GM19395 (cell line): ENCODE measurements around the gene ANKRD13D.
"Not testable (repeated sequence)": the region's sequence is repeated elsewhere in the genome, so short reads cannot be mapped to it uniquely, and the experiment has no call there.

ENCODE experiments used
- ATAC-seq: cut with Tn5 transposase; IDR thresholded peaks from one replicate; pipeline ENCODE4 v1.9.1; 2021; ENCODE audit warnings: mild to moderate bottlenecking, moderate library complexity; ENCODE audit not compliant: unreplicated experiment

Gene ANKRD13D

DNA sequence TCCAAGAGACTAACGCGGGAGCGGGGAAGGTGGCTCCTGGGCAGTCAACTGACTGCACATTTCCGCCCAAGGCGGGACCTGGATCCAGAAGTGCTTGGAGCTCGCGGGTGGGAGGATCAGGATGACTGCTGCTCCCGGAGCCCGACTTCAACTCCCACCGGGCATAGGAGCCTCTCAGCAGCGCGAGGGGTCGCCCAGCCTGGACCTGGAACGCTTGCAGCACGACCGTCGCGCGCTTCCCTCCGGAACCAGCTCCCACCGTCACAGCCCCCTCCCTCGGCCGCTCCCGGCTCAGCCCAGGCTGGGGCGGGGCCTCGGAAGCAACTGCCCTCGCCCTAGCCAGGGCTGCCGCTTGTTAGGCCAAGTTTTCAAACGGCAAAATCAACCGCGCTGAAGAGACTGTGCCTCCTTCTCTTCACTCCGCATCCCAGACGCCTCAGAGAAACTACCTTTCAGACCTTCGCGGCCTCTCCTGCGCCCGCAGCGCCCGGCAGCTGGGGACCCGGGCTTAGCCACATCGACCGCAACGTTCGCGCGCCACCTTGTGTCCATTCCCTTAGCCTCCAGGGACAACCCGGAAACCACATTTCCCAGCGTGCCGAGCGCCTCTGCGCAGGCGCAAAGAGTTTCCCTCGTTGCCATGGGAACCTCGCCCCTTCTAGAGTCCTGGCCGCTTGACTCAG is 28.2 kb downstream of the ANKRD13D start:
- peak; percentile 74 for ATAC-seq

DNA sequence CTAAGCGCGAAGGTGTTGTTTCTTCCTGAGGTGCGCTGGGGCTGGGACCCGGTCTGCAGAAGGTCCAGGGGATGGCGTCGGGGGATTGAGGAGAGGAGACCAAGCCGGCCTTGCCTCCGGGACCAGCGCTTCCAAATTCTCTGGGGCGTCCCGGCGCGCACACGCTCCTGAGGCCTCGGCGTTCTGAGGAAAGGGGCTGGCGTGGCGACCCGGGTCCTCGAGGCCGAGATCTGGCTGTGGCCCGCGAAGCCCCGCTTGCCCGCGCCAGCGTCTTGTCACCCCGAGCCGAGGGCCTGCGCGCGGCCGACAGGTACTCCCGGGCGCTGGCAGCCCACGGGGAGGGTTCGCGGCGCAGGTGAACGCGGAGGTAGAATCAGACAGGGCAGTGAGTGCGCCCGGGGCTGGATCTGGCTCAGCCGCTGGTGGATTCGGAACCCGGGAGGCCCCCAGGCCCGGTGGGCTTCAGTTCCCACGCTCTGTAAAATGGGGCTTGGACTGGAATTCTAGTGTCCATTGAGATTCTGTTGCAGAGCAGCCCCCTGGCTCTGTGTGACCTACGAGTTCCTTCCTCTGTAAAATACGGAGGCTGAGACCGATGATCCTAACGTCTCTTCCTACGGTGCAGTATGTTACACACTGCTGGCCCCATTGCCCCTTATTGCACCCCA is 28.9 kb downstream of the ANKRD13D start:
- ATAC-seq: peak; percentile 7

DNA sequence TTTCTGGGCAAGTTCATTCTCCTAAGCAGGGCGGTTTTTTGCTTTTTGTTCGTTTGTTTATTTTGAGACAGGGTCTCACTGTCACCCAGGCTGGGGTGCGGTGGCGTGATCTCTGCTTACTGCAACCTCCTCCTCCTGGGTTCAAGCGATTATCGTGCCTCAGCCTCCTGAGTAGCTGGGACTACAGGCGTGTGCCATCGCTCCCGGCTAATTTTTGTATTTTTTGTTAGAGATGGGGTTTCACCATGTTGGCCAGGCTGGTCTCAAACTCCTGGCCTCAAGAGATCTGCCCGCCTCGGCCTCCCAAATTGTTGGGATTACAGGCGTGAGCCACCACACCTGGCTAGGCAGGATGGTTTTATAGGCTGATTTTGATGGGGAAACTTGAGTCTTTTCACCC is 29.8 kb downstream of the ANKRD13D start:
- not testable (repeated sequence) for ATAC-seq

DNA sequence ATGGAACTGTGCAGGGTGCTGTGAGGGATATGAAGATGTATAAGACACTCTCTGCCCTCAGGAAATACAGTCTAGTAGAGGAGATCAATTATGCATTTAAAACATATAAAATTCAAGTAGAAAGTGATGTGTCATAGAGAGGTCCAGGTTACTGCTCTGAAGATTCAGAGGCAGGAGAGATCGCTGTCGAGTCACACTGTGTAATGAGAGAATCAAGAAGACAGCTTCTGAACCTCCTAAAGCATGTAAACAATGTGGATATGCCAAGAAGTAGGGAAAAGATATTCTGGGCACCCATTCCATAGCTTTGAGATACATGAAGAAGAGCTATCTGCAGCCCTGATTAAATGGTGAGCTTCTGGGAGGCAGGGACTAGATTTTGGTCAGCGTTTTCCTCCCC is 30.9 kb downstream of the ANKRD13D start:
- no peak for ATAC-seq

DNA sequence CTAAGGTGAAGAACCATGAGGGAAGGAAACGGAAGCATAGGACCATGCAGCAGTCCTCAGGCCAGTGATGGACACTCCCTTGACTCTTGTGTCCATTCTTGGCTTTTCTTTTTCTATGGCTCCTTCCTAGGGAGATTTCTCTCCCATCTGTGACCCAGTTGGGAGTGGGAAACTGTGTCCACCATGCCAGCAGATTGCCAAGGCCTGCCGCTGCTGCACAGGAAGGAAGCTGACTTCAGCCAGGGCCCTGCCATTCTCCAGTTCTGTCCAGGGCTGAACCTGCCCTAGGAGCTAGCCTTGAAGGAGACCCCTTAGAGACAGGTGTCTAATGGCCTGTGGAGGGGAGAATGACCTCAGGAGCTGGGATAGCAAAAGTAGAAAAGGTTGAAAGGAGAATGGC is 31.6 kb downstream of the ANKRD13D start:
- no peak for ATAC-seq

DNA sequence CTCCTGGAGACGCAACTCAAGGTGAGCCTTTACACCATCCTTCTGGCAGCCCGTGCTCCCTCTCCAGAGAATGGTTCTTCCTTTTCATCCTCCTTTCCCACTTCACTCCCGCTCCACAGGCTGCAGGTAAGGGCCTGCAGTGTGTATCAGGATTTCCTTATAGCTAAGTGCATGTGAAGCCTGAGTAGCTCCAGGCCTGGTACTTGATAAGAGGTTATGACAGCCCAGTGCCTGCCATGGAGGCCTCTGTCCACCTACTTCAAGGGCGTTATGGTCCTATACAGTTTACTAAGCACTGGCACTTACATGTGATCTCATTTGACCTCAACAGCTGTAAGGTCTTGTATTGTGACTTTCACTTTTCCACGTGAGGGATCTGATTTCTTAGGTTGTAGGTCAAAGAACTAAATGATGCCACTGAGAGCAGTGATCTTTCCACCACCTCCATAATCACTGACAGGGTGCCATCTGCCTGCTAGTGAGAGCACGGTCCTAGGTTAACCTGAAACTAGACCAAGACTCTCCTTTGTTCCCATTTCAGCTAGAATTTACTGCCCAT is 32.3 kb downstream of the ANKRD13D start:
- ATAC-seq: no peak

DNA sequence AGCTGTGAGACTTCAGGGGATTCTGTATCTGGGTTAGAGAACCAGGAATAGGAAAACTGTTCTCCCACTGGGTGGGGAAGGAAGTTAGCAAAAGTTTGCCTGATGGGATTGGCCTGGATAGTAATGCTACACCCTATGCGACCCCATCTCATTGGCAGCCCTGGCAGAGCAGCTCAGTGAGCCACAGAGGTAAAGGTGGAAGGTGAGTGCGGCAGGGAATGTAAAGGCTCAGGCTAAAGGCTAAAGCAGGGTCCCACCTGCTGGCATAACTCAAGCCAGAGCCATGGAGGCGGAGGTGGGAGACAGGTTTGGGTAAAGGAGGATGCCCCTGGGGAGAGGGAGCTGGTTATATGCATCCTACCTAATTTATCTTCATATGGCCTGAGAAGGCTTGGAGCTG is 32.9 kb downstream of the ANKRD13D start:
- ATAC-seq: no peak

DNA sequence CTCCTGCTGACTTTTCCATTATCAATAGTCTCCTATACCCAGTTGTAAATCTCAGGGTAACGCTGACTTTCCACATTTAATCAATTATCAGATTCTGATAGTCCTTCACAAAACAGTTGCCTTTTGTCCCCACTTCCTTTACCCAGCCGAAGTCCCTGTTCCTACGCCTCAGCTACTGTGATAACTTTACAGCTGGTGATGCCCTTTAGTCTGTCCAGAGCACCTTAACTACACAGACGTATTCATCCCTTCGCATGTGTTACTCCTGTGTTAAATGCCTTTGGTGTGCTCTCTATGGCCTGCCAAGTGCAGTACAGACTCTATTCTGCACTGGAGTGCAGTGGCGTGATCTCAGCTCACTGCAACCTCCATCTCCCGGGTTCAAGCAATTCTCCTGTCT is 34.4 kb downstream of the ANKRD13D start:
- no peak for ATAC-seq

DNA sequence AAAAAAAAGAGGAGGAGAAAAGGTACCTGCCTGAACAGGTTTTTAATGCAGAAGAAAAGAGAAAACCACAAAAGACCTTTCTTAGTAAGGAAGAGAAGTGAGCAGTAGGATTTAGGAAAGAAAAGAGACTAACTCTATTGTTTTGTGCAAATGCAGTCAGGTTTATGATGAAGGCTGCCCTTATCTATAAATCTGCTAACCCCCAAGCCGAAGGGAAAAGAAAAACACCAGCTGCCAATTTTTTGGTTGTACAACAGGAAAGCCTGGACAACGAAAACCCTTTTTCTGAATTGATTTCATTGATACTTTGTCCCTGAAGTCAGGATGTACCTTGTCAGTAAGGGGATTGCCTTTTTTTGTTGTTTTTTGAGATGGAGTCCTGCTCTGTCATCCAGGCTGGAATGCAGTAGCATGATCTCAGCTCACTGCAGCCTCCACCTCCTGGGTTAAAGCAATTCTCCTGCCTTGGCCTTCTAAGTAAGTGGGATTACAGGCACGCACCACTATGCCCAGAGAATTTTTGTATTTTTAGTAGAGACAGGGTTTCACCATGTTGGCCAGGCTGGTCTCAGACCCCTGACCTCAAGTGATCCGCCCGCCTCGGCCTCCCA is 43.1 kb downstream of the ANKRD13D start:
- ATAC-seq: no peak

DNA sequence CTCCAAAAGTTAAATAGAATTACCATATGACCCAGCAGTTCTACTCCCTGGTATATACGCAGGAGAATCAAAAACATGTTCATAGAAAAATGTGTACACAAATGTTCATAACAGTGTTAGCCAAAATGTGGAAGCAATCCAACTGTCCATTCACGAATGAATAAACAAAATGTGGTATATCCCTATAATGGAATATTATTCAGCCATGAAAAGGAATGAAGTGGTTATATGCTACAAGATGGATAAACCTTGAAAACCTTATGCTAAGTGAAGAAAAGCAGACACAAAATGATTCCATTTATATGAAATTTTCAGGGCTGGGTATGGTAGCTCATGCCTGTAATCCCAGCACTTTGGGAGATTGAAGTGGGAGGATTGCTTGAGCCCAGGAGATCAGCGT is 48.2 kb downstream of the ANKRD13D start:
- no peak for ATAC-seq

DNA sequence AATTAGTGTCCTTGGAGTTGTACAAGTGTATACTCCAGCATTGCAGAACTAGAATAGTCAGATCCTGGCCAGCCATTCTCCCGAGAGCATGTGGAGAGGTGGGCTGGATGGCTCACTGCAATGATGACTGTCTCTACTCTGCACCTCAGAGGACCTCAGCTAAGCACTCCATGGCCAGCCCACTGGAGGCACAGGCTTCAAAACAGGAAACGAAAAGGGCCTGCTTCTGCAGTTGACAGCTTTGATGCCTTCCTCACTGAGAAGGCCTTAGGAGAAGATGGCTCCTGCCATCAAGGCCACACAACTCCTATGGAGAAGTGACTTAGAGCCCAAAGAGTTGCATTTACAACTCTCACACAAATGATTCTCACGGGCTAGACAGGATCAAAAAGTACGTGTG is 55.2 kb downstream of the ANKRD13D start:
- no peak for ATAC-seq

DNA sequence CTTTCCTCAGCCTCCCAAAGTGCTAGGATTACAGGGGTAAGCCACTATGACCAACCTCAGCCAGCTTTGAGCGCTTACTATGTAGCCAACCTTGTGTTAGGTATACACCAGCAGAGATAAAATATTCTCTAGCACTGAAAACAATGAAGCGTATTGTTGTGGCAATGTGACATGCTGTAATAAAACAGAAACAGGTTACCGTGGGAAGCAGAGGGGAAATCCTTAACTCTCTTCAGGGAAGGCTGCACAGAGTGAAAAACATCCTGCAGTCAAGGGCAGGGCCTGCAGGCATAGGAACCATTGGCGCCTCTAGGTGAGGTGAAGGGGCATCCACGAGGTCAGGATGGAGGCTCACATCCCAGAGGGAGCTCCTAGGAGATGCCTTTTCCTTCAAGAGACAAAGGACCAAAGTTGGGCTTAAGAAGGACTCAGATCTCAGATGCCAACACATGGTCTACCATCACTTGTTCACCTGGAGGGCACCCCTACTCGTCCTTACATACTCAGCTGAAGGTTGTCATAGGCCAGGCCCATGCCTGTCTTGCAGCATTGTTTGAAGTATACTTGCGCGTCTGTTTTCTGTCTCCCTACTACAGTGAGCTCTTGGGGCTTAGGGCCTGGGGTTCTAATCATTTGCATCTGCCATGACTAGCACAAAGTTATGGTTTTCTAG is 56.3 kb downstream of the ANKRD13D start:
- ATAC-seq: no peak

DNA sequence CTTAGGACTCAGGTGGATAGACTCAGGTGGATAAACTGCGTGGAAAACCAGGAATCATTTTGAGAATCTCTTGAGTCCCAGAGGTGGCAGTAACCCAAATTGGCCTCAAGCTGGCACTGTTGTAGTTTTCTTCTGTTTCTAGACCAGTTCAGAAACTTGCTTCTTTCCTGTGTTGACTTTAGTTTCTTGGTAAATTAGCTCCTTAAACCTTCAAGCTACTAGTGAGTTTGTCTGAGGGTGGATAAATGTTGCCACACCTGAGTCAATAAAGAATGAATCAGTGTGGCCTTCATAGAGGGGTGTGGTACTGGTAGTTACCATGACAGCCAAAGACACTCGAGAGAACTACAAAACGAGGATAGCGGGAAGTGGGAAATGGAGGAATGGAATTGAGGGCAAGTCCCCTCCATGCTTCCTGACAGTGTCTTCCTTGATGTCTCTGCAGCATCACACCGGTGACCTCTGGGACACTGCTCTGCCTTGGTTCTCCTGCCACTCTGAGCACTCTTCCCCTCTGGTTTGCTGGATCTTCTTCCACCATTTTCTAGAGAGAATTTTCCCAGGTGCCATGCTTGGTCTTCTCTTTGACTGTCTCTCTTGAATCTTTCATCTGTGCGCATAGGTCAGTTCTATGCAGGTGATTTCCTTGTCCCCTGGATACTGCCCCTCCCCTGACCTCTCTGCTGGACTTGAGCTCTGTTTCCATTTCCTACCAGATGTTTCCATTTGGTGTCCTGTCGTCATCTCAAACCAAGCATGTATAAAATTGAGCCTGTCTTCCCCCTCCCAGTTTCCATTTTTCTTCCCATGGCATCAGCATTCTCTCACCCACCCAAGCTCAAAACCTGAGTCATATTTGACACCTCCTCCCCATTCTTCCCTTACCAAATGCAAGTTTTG is 57.1 kb downstream of the ANKRD13D start:
- no peak for ATAC-seq

DNA sequence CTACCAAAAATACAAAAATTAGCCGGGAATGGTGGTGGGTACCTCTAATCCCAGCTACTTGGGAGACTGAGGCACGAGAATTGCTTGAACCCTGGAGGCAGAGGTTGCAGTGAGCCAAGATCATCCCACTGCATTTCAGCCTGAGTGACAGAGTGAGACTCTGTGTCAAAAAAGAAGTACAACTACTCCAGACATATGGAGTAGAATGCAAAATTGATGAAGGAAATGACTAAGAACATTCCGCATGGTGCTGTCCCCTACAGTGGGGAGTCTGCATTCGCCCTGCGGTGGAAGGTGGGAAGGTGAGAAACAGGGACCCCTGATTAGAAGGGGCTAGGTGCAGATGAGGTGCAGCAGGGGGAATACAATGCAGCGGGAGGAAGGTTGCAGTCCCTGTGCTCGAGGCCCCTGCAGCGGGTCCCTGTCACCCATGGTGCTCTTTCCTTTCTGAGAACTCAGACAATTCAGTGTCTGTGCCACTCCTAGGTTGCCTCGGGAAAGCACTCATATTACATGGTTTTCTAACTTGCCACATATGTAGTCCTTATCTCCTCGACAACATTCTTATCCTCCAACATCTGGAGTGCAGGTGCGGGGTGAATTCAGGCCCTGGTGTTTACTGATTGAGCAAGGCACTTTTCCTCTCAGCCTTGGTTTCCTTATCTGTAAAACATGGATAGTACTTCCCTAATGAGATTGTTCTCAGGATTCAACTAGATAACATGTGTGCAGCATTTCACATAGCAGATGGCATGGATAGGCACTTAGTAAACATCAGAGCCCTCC is 59.1 kb downstream of the ANKRD13D start:
- ATAC-seq: no peak

DNA sequence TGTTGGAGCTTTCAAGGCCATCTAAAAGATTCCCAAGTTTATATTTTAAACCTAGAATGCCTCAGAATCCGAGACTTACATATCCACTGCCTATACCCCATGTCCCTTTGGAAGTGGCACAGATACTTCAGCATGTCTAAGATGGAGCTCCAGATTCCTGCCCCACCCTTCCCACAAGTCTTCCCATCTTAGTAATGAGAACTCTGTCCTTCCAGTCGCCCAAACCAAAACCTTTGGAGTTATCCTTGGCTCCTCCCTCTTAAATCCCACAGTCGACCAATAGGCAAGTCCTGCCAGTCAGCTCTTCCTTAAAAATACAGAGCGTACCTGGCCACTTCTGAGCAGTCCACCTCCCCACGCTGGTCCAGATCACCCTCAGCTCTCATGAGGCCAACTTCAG is 59.9 kb downstream of the ANKRD13D start:
- no peak for ATAC-seq

DNA sequence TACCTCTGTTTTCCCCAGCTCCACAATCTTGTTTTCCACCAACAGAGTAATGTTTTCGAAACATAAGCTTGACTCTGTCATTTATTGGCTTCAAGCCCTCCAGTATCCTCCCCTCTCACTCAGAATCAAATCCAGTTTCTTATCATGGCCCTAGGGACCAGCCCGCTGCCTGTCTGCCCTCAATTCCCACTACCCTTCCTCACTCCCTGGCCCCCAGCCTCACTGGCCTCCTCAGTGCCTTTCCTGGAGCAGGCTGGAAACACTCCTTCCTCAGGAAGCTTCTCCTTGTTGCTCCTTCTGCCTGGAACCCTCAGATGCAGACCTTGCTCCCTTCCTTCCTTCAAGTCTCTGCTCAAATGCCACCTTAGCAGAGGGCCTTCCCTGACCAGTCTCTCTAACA is 60.4 kb downstream of the ANKRD13D start:
- ATAC-seq: no peak

DNA sequence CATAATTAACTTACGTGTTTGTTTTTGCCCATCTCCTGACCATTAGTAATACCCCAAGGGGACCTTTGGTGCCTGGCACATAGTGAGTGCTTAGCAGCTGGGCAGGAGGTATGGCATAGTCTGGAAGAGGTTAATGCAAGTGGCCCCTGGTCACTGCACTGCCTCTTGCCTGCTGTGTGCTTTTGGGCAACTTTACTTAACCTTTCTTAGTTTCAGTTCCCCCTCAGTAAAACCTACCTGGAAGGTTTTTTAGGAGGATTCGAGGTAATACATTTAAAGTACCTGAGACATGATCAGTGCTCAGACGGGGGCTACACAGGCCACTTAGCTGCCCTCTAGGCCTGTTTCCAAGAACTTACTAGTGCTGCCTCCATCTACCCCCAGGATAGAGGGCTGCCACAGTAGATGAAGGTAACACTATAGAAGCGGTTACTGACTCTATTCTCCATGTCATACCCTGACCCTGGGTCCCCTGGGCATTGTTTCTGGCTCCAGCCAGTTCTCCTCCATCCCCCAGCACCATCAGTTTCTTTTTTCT is 60.9 kb downstream of the ANKRD13D start:
- no peak for ATAC-seq

DNA sequence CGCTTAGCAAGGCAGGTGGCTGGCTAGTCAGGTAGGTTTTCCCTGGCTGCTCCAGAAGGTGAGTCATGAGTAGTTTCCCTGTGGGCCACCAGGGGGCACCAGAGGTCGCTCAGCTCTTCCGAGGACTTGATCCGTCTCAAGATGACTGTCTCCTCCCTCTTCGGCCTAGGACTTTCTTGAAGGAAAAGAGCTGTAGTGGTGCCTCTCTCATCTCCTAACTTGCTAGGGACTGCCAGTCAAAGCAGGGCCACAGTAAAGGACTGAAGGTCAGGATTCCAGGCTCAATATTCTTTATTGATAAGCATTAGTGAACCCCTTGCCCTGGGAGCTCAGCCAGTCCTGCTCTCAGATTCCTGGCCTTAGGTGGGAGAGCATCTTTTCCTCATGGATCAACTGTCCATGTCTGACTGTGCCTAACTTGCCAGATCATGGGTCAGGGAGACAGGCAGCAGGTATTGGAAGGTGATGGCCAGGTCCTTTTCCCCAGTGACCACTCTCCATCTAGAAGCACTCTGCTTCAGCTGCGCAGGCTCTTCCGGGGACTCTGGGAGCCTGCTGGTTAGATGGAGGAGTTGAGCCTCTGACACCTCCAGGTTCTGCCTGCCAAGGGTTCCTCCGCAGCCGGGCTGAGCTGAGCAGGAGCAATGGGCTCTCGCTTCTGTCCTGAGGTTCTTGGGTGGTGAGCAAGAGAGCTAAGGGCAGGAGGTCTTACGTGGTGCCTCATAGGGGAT is 62.3 kb downstream of the ANKRD13D start:
- no peak for ATAC-seq
